Astrocyte (in vitro differentiated cells and primary cell): ENCODE measurements around the gene TK1.

Source experiments
- EZH2 ChIP-seq: IDR thresholded peaks from 2 replicates; pipeline ENCODE4 v1.6.1; 2012; ENCODE audit warnings: mild to moderate bottlenecking, low read length, inconsistent platforms; ENCODE audit not compliant: insufficient read depth
- TF ChIP-seq, protein P1 (sequence below): IDR thresholded peaks from 2 replicates; pipeline ENCODE4 v1.5.1; 2011; ENCODE audit warnings: low read depth, mild to moderate bottlenecking, inconsistent platforms, low read length, moderate library complexity; ENCODE audit not compliant: insufficient read depth

DNA sequence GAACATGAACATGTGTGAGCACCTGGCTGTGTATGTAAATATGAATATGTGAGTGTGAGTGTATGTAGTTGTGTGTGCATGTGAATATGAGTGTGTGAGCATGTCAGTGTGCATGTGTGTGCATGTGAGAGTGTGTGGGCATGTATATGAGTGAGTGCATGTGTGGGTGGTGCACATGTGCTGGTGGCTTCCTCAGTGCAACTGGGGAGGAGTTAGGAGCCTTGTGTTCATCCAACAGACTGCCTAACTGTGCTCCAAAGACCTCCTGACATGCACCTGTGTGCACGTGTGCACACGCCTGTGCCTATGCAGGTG is 46.0 kb upstream of the TK1 start:
- TF ChIP-seq, protein P1, sequence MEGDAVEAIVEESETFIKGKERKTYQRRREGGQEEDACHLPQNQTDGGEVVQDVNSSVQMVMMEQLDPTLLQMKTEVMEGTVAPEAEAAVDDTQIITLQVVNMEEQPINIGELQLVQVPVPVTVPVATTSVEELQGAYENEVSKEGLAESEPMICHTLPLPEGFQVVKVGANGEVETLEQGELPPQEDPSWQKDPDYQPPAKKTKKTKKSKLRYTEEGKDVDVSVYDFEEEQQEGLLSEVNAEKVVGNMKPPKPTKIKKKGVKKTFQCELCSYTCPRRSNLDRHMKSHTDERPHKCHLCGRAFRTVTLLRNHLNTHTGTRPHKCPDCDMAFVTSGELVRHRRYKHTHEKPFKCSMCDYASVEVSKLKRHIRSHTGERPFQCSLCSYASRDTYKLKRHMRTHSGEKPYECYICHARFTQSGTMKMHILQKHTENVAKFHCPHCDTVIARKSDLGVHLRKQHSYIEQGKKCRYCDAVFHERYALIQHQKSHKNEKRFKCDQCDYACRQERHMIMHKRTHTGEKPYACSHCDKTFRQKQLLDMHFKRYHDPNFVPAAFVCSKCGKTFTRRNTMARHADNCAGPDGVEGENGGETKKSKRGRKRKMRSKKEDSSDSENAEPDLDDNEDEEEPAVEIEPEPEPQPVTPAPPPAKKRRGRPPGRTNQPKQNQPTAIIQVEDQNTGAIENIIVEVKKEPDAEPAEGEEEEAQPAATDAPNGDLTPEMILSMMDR, result no peak
- no peak for TF ChIP-seq EZH2
